Neural cell (in vitro differentiated cells): ENCODE measurements around the gene ZNF831. TPM values are rescaled to one million over a fixed set of nuclear protein-coding genes. Genes with fewer than 3 reads are reported as not detected.

Experiments used
- H2AFZ ChIP-seq: fragments of 200-600, 300-800 bp; sonication (generic), shearing (Covaris generic); 2 replicates; pipeline ENCODE4 v1.6.0; 2014; ENCODE audit warnings: low read depth, mild to moderate bottlenecking, antibody characterized with exemption, low read length, moderate library complexity
- H3F3A ChIP-seq: fragments of 200-600 bp; shearing (Covaris generic); 2 replicates; pipeline ENCODE4 v1.6.1; 2016; ENCODE audit warnings: mild to moderate bottlenecking, moderate library complexity, mixed read lengths, antibody characterized with exemption, low read length; ENCODE audit not compliant: insufficient read depth, poor library complexity, severe bottlenecking
- H3K27ac ChIP-seq: fragments of 200-600, 300-800 bp; sonication (generic), shearing (Covaris generic); 2 replicates; pipeline ENCODE4 v1.5.1; 2014; ENCODE audit warnings: mild to moderate bottlenecking, low read length, moderate library complexity
- H3K27me3 ChIP-seq: fragments of 300-800, 200-600 bp; sonication (generic), shearing (Covaris generic); 2 replicates; pipeline ENCODE4 v1.6.0; 2014; ENCODE audit warnings: mild to moderate bottlenecking, low read depth, low read length, moderate library complexity; ENCODE audit not compliant: insufficient read depth
- H3K36me3 ChIP-seq: fragments of 300-800, 200-600 bp; sonication (generic), shearing (Covaris generic); 2 replicates; pipeline ENCODE4 v1.5.1; 2014; ENCODE audit warnings: mild to moderate bottlenecking, antibody characterized with exemption, low read length, moderate library complexity; ENCODE audit not compliant: insufficient read depth
- H3K4me2 ChIP-seq: fragments of 300-800, 200-600 bp; sonication (generic), shearing (Covaris generic); 2 replicates; pipeline ENCODE4 v1.6.0; 2014; ENCODE audit warnings: mild to moderate bottlenecking, low read length
- H3K4me3 ChIP-seq: fragments of 300-800, 200-600 bp; sonication (generic), shearing (Covaris generic); 2 replicates; pipeline ENCODE4 v1.5.1; 2014; ENCODE audit warnings: mild to moderate bottlenecking, low read length, moderate library complexity
- H3K79me2 ChIP-seq: fragments of 200-600 bp; shearing (Covaris generic); replicated peaks from 2 replicates; pipeline ENCODE4 v1.6.0; 2014; ENCODE audit warnings: mild to moderate bottlenecking, low read length, moderate library complexity; ENCODE audit not compliant: insufficient read depth
- H3K9ac ChIP-seq: fragments of 300-800, 200-600 bp; sonication (generic), shearing (Covaris generic); 2 replicates; pipeline ENCODE4 v1.6.1; 2016; ENCODE audit warnings: mild to moderate bottlenecking, low read length, mixed read lengths
- H3K9me2 ChIP-seq: fragments of 200-600 bp; shearing (Covaris generic); 2 replicates; pipeline ENCODE4 v1.6.1; 2016; ENCODE audit warnings: mild to moderate bottlenecking, low read length, mixed read lengths; ENCODE audit not compliant: insufficient read depth
- H3K9me3 ChIP-seq: fragments of 200-600, 300-800 bp; sonication (generic), shearing (Covaris generic); 2 replicates; pipeline ENCODE4 v1.6.1; 2016; ENCODE audit warnings: mild to moderate bottlenecking, mixed run types, low read length, moderate library complexity, mixed read lengths
- H4K20me1 ChIP-seq: fragments of 200-600 bp; shearing (Covaris generic); 2 replicates; pipeline ENCODE4 v1.6.1; 2016; ENCODE audit warnings: mild to moderate bottlenecking, mixed run types; ENCODE audit not compliant: insufficient read depth
- EP300 ChIP-seq: fragments of 450-650 bp; conservative IDR thresholded peaks from 2 replicates; pipeline ENCODE4 v1.6.1; 2014; ENCODE audit warnings: antibody characterized with exemption, mild to moderate bottlenecking, moderate library complexity; ENCODE audit not compliant: poor library complexity, severe bottlenecking
- EZH2 ChIP-seq: fragments of 200-600, 300-800 bp; shearing (Covaris generic), sonication (generic); IDR thresholded peaks from 2 replicates; pipeline ENCODE4 v1.6.1; 2014; ENCODE audit warnings: antibody characterized with exemption, low read length, borderline replicate concordance, mild to moderate bottlenecking; ENCODE audit not compliant: insufficient read depth, poor library complexity, severe bottlenecking
- MXI1 ChIP-seq: fragments of 450-650 bp; conservative IDR thresholded peaks from 2 replicates; pipeline ENCODE4 v1.6.1; 2014; ENCODE audit warnings: antibody characterized with exemption, mild to moderate bottlenecking; ENCODE audit not compliant: poor library complexity, severe bottlenecking
- POLR2AphosphoS5 ChIP-seq: IDR thresholded peaks from 2 replicates; pipeline ENCODE4 v1.6.1; 2012
- RAD21 ChIP-seq: fragments of 450-650 bp; conservative IDR thresholded peaks from 2 replicates; pipeline ENCODE4 v1.6.1; 2014; ENCODE audit warnings: antibody characterized with exemption, mild to moderate bottlenecking, moderate library complexity
- REST ChIP-seq: IDR thresholded peaks from 2 replicates; pipeline ENCODE4 v1.6.1; 2012; ENCODE audit warnings: borderline replicate concordance
- SMC3 ChIP-seq: fragments of 450-650 bp; conservative IDR thresholded peaks from 2 replicates; pipeline ENCODE4 v1.6.1; 2014; ENCODE audit warnings: antibody characterized with exemption, mild to moderate bottlenecking, moderate library complexity; ENCODE audit not compliant: poor library complexity
- TAF1 ChIP-seq: IDR thresholded peaks from 2 replicates; pipeline ENCODE4 v1.6.1; 2012; ENCODE audit warnings: low read depth
- polyA plus RNA-seq: library from polyadenylated mRNA; depleted of rRNA; stranded (reverse); fragments of >200 nt; gene quantifications from 2 replicates; pipeline ENCODE4 v1.2.3, GENCODE V29; 2014
- TF ChIP-seq, protein P1 (sequence below): fragments of 450-650 bp; IDR thresholded peaks from 2 replicates; pipeline ENCODE4 v1.5.1; 2014; ENCODE audit warnings: antibody characterized with exemption, mild to moderate bottlenecking, moderate library complexity; ENCODE audit not compliant: poor library complexity, severe bottlenecking

ZNF831 gene
- polyA plus RNA-seq, 1 donor from 2014 or later, result not detected

GRCh38 chr20:59123011-59123677 lies 40.5 kb upstream of the ZNF831 start (continued):
- no peak for TF ChIP-seq EP300

DNA sequence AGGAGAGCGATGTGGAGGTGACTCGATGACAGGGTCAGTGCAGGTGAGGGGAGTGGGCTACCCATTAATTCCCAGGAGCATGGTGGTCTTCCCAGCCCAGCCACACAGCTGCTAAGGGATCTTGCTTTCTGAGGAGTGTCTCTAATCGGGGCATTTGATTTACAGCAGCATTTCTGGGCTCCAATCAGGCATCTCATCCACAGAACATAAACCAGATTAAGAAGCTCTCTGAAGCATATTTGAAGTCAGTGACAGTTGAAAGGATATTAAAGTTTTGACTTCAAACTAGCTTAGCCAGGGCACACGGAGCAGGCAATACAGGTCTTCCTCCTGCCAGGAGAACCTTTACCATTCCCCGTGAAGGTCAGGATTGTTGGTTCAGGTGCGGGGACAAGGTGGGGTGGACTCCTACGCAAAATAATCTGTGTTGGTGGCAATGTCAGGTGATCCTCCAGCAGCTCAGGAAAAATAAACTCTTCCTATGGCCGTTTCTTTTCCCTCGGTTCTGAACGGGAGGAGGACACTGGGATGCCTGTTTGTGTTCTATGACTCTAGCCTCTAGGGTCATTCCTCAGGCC lies 39.9 kb upstream of the ZNF831 start:
- Histone ChIP-seq H3K9ac (no peak overlapping the region), H3K9me2 (no peaks in the 10 kb centered on the region), H3K4me3 (no peak overlapping the region), H3F3A (peaks cover 3% of the 10 kb centered on the region), H3K9me3 (no peaks in the 10 kb centered on the region), H3K27ac (peak overlapping the region; percentile 87), H3K79me2 (no peaks in the 10 kb centered on the region), H3K36me3 (no peaks in the 10 kb centered on the region), H2AFZ (no peak overlapping the region), H3K27me3 (no peaks in the 10 kb centered on the region), H4K20me1 (no peaks in the 10 kb centered on the region), H3K4me2 (no peak overlapping the region)
- TF ChIP-seq EP300 (no peak), REST (no peak), SMC3 (no peak), TAF1 (no peak), RAD21 (no peak), MXI1 (no peak), POLR2AphosphoS5 (no peak), EZH2 (no peak)
- TF ChIP-seq, protein P1, sequence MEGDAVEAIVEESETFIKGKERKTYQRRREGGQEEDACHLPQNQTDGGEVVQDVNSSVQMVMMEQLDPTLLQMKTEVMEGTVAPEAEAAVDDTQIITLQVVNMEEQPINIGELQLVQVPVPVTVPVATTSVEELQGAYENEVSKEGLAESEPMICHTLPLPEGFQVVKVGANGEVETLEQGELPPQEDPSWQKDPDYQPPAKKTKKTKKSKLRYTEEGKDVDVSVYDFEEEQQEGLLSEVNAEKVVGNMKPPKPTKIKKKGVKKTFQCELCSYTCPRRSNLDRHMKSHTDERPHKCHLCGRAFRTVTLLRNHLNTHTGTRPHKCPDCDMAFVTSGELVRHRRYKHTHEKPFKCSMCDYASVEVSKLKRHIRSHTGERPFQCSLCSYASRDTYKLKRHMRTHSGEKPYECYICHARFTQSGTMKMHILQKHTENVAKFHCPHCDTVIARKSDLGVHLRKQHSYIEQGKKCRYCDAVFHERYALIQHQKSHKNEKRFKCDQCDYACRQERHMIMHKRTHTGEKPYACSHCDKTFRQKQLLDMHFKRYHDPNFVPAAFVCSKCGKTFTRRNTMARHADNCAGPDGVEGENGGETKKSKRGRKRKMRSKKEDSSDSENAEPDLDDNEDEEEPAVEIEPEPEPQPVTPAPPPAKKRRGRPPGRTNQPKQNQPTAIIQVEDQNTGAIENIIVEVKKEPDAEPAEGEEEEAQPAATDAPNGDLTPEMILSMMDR, result no peak

GRCh38 chr20:59124296-59125029 lies 39.2 kb upstream of the ZNF831 start:
- no peaks in the 10 kb centered on the region for H3K9me3 ChIP-seq
- H3K4me3 ChIP-seq, result no peak overlapping the region
- H3K27ac ChIP-seq, result no peak overlapping the region
- TF ChIP-seq POLR2AphosphoS5 (no peak), REST (no peak), MXI1 (no peak), TAF1 (no peak), SMC3 (no peak), RAD21 (no peak), EZH2 (no peak), EP300 (no peak)
- TF ChIP-seq, protein P1, result no peak
- peaks cover 3% of the 10 kb centered on the region for H3F3A ChIP-seq
- no peaks in the 10 kb centered on the region for H3K27me3 ChIP-seq
- no peaks in the 10 kb centered on the region for H3K9me2 ChIP-seq
- no peaks in the 10 kb centered on the region for H3K79me2 ChIP-seq
- H3K36me3 ChIP-seq, result no peaks in the 10 kb centered on the region
- no peaks in the 10 kb centered on the region for H4K20me1 ChIP-seq
- H3K4me2 ChIP-seq, result no peak overlapping the region
- no peak overlapping the region for H3K9ac ChIP-seq
- H2AFZ ChIP-seq, result no peak overlapping the region
